HepG2 (cell line): ENCODE results near the gene TNS4.

Experiments used
- CEBPG ChIP-seq: IDR thresholded peaks from 2 replicates; pipeline ENCODE4 v1.6.1; 2016
- ELF4 ChIP-seq: sonication (generic); formaldehyde crosslinking; IDR thresholded peaks from 2 replicates; pipeline ENCODE4 v1.5.0; 2020; ENCODE audit warnings: missing genetic modification reagents, mild to moderate bottlenecking, moderate library complexity, borderline replicate concordance
- GABPA ChIP-seq, 2 experiments: IDR thresholded peaks; 2 replicates each; pipeline ENCODE4 v1.6.1; 2011 to 2016; ENCODE audit warnings: low read depth in 2 of 2, low read length in 1 of 2, missing biosample characterization in 1 of 2, missing genetic modification characterization in 1 of 2
- HNRNPL ChIP-seq: fragments of 200-400 bp; formaldehyde crosslinking; IDR thresholded peaks from 2 replicates; pipeline ENCODE4 v1.6.1; 2017; ENCODE audit warnings: mild to moderate bottlenecking, low read depth, low read length
- PHB2 ChIP-seq: fragments of 450-650 bp; IDR thresholded peaks from 2 replicates; pipeline ENCODE4 v1.6.1; 2018; ENCODE audit not compliant: partially characterized antibody
- XBP1 ChIP-seq: sonication (generic); formaldehyde crosslinking; IDR thresholded peaks from 2 replicates; pipeline ENCODE4 v1.5.0; 2020; ENCODE audit warnings: missing genetic modification reagents
- ZBTB42 ChIP-seq: sonication (generic); formaldehyde crosslinking; IDR thresholded peaks from 2 replicates; pipeline ENCODE4 v1.5.0; 2020; ENCODE audit warnings: mild to moderate bottlenecking, missing genetic modification reagents
- ZFP82 ChIP-seq: sonication (generic); formaldehyde crosslinking; IDR thresholded peaks from 2 replicates; pipeline ENCODE4 v1.5.1; 2020; ENCODE audit warnings: mild to moderate bottlenecking, missing genetic modification reagents, borderline replicate concordance
- ZZZ3 ChIP-seq: sonication (generic); formaldehyde crosslinking; IDR thresholded peaks from 2 replicates; pipeline ENCODE4 v1.4.0; 2020; ENCODE audit warnings: missing genetic modification reagents, mild to moderate bottlenecking, borderline replicate concordance
- TF ChIP-seq, protein P1 (sequence below): sonication (generic); formaldehyde crosslinking; IDR thresholded peaks from 2 replicates; pipeline ENCODE4 v1.4.0; 2020; ENCODE audit warnings: low read depth, mild to moderate bottlenecking, missing genetic modification reagents
- TF ChIP-seq, protein P2 (sequence below): sonication (generic); formaldehyde crosslinking; IDR thresholded peaks from 2 replicates; pipeline ENCODE4 v1.5.1; 2020; ENCODE audit warnings: missing genetic modification reagents, mild to moderate bottlenecking, borderline replicate concordance
- TF ChIP-seq, protein P3 (sequence below): sonication (generic); formaldehyde crosslinking; IDR thresholded peaks from 2 replicates; pipeline ENCODE4 v1.4.0; 2020; ENCODE audit warnings: missing genetic modification reagents

DNA sequence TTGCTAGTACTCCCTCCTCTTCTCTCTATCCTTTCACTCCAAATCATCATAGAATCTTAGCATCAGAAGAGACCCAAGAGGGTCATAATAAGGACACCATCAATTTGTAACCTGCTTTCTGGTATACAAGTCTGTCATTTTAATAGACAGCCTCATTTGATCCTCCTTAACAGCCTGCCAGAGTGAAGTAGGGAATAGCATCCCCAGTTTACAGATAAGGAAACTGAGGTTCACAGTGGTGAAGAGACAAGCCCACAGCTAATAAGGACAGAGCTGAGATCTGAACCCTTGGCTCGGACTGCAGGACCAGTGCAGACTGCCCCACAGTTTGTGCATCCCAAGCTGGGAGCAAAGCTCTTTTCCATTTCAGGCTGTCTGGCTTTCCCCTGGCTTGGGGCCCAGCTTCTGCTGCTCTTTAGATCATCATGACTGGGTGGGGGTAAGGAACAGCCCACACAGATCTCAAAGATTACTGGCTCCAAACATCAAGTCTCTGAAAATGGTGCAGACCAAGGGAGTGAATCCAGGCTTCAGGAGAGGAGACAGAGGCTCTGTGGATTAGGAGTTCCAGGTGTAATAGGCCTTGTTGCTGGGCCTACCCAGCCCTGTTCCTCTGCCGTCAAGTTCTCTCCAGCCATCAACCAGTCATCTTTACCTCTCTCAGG, 68.4 kb downstream of the TNS4 start:
- TF ChIP-seq, protein P1, sequence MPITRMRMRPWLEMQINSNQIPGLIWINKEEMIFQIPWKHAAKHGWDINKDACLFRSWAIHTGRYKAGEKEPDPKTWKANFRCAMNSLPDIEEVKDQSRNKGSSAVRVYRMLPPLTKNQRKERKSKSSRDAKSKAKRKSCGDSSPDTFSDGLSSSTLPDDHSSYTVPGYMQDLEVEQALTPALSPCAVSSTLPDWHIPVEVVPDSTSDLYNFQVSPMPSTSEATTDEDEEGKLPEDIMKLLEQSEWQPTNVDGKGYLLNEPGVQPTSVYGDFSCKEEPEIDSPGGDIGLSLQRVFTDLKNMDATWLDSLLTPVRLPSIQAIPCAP (CRISPR knock-in tag), result no peak
- TF ChIP-seq GABPA (IDR thresholded peaks at IDR 0.05; ENCODE audit: low read depth, low read length) (no peak), GABPA (CRISPR knock-in tag; IDR thresholded peaks at IDR 0.05; ENCODE audit: low read depth) (no peak), XBP1 (CRISPR knock-in tag) (no peak), ELF4 (CRISPR knock-in tag) (no peak), PHB2 (no peak), ZFP82 (no peak), HNRNPL (no peak), CEBPG (no peak), ZBTB42 (CRISPR knock-in tag) (no peak), ZZZ3 (no peak)
- TF ChIP-seq, protein P2, sequence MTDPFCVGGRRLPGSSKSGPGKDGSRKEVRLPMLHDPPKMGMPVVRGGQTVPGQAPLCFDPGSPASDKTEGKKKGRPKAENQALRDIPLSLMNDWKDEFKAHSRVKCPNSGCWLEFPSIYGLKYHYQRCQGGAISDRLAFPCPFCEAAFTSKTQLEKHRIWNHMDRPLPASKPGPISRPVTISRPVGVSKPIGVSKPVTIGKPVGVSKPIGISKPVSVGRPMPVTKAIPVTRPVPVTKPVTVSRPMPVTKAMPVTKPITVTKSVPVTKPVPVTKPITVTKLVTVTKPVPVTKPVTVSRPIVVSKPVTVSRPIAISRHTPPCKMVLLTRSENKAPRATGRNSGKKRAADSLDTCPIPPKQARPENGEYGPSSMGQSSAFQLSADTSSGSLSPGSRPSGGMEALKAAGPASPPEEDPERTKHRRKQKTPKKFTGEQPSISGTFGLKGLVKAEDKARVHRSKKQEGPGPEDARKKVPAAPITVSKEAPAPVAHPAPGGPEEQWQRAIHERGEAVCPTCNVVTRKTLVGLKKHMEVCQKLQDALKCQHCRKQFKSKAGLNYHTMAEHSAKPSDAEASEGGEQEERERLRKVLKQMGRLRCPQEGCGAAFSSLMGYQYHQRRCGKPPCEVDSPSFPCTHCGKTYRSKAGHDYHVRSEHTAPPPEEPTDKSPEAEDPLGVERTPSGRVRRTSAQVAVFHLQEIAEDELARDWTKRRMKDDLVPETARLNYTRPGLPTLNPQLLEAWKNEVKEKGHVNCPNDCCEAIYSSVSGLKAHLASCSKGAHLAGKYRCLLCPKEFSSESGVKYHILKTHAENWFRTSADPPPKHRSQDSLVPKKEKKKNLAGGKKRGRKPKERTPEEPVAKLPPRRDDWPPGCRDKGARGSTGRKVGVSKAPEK (CRISPR knock-in tag), result no peak
- TF ChIP-seq, protein P3, sequence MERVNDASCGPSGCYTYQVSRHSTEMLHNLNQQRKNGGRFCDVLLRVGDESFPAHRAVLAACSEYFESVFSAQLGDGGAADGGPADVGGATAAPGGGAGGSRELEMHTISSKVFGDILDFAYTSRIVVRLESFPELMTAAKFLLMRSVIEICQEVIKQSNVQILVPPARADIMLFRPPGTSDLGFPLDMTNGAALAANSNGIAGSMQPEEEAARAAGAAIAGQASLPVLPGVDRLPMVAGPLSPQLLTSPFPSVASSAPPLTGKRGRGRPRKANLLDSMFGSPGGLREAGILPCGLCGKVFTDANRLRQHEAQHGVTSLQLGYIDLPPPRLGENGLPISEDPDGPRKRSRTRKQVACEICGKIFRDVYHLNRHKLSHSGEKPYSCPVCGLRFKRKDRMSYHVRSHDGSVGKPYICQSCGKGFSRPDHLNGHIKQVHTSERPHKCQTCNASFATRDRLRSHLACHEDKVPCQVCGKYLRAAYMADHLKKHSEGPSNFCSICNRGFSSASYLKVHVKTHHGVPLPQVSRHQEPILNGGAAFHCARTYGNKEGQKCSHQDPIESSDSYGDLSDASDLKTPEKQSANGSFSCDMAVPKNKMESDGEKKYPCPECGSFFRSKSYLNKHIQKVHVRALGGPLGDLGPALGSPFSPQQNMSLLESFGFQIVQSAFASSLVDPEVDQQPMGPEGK, result no peak
